Liver (tissue), 9 donors: ENCODE results near the gene STUM. TPM values are rescaled to one million over a fixed set of nuclear protein-coding genes. Genes with fewer than 3 reads are reported as not detected.

Experiments used
- DNase-seq: peaks from one replicate; pipeline ENCODE4 v3.0.0-alpha.2; 2017; ENCODE audit warnings: low spot score
- H3K27ac ChIP-seq, 2 donors: one replicate each; pipeline ENCODE4 v1.7.0; 2013; ENCODE audit warnings: inconsistent platforms in 2 of 2, low read length in 2 of 2, control low read depth in 1 of 2, low read depth in 1 of 2, mild to moderate bottlenecking in 1 of 2
- H3K27me3 ChIP-seq, 4 donors: one replicate each; pipeline versions ENCODE4 v1.6.1 to v1.7.0; 2013; ENCODE audit warnings: low read length in 3 of 4, inconsistent platforms in 1 of 4, mild to moderate bottlenecking in 1 of 4, moderate library complexity in 1 of 4; ENCODE audit not compliant: control insufficient read depth in 4 of 4, insufficient read depth in 4 of 4
- H3K36me3 ChIP-seq, 4 donors: one replicate each; pipeline versions ENCODE4 v1.6.1 to v1.7.0; 2013; ENCODE audit warnings: low read length in 3 of 4, mild to moderate bottlenecking in 3 of 4, low read depth in 1 of 4, moderate library complexity in 1 of 4; ENCODE audit not compliant: control insufficient read depth in 4 of 4, insufficient read depth in 3 of 4
- H3K4me1 ChIP-seq, 4 donors: one replicate each; pipeline versions ENCODE4 v1.6.1 to v1.7.0; 2013; ENCODE audit warnings: low read length in 3 of 4, mild to moderate bottlenecking in 3 of 4, moderate library complexity in 1 of 4; ENCODE audit not compliant: control insufficient read depth in 4 of 4, insufficient read depth in 4 of 4
- H3K4me3 ChIP-seq, 3 donors: one replicate each; pipeline versions ENCODE4 v1.6.1 to v1.7.0; 2013; ENCODE audit warnings: low read length in 3 of 3, control low read depth in 1 of 3, low read depth in 1 of 3, mild to moderate bottlenecking in 1 of 3
- H3K9ac ChIP-seq, 2 donors: one replicate each; pipeline ENCODE4 v1.7.0; 2013; ENCODE audit warnings: low read length in 2 of 2, mild to moderate bottlenecking in 2 of 2, moderate library complexity in 2 of 2, control low read depth in 1 of 2, low read depth in 1 of 2
- H3K9me3 ChIP-seq, 4 donors: one replicate each; pipeline versions ENCODE4 v1.6.1 to v1.7.0; 2013; ENCODE audit warnings: low read length in 3 of 4; ENCODE audit not compliant: control insufficient read depth in 4 of 4
- ATF3 ChIP-seq: IDR thresholded peaks from 2 replicates; pipeline ENCODE4 v1.6.1; 2016; ENCODE audit warnings: antibody characterized with exemption
- CTCF ChIP-seq: fragments of 150-350 bp; IDR thresholded peaks from 2 replicates; pipeline ENCODE4 v1.5.1; 2017; ENCODE audit warnings: improper control_type of control experiment, low read depth, low read length; ENCODE audit not compliant: missing input control
- EGR1 ChIP-seq, 2 donors: IDR thresholded peaks; 2 replicates each; pipeline ENCODE4 v1.6.1; 2016 to 2018; ENCODE audit warnings: antibody characterized with exemption in 2 of 2, low read depth in 2 of 2
- FOXA1 ChIP-seq: IDR thresholded peaks from 2 replicates; pipeline ENCODE4 v1.6.1; 2016; ENCODE audit warnings: antibody characterized with exemption
- FOXA2 ChIP-seq: IDR thresholded peaks from 2 replicates; pipeline ENCODE4 v1.6.1; 2016; ENCODE audit warnings: antibody characterized with exemption
- HNF4G ChIP-seq: IDR thresholded peaks from 2 replicates; pipeline ENCODE4 v1.6.1; 2016; ENCODE audit warnings: antibody characterized with exemption
- MAX ChIP-seq: IDR thresholded peaks from 2 replicates; pipeline ENCODE4 v1.6.1; 2016; ENCODE audit warnings: antibody characterized with exemption
- NR2F2 ChIP-seq: IDR thresholded peaks from 2 replicates; pipeline ENCODE4 v1.6.1; 2016; ENCODE audit warnings: antibody characterized with exemption
- RAD21 ChIP-seq, 2 donors: IDR thresholded peaks; 2 replicates each; pipeline ENCODE4 v1.6.1; 2016; ENCODE audit warnings: antibody characterized with exemption in 2 of 2, mild to moderate bottlenecking in 2 of 2
- REST ChIP-seq: IDR thresholded peaks from 2 replicates; pipeline ENCODE4 v1.6.1; 2016; ENCODE audit warnings: antibody characterized with exemption, mild to moderate bottlenecking
- SP1 ChIP-seq: IDR thresholded peaks from 2 replicates; pipeline ENCODE4 v1.6.1; 2018; ENCODE audit warnings: antibody characterized with exemption, mild to moderate bottlenecking
- TAF1 ChIP-seq: conservative IDR thresholded peaks from 2 replicates; pipeline ENCODE4 v1.6.1; 2016; ENCODE audit warnings: antibody characterized with exemption, mild to moderate bottlenecking
- YY1 ChIP-seq: IDR thresholded peaks from 2 replicates; pipeline ENCODE4 v1.6.1; 2016; ENCODE audit warnings: antibody characterized with exemption, mild to moderate bottlenecking
- ZBTB33 ChIP-seq: IDR thresholded peaks from 2 replicates; pipeline ENCODE4 v1.6.1; 2016; ENCODE audit warnings: antibody characterized with exemption
- WGBS: extraction: QIAGEN DNeasy Blood & Tissue Kit; methylation state at CpG from one replicate; pipeline ENCODE4 v1.1.7; 2013; 5-methylcytosine and 5-hydroxymethylcytosine counted together
- polyA plus RNA-seq, 2 donors: library from polyadenylated mRNA; stranded (reverse) in 1 of 2; unstranded in 1 of 2; fragments of 200-250 nt in 1 of 2; fragments of >200 nt in 1 of 2; fragmentation: Nextera tagmentation in 1 of 2; extraction: Ambion mirVana in 1 of 2; gene quantifications; one replicate each; pipeline versions ENCODE4 v1.2.1 to v1.2.3, GENCODE V29; 2013 to 2015
- total RNA-seq, 2 donors: library from RNA; depleted of rRNA; stranded (reverse); fragments of >200 nt; gene quantifications; one replicate each; pipeline ENCODE4 v1.2.3, GENCODE V29; 2014
- donor health status: healthy.
- donor health status: healthy.
- donor health status: healthy.
- donor health status: healthy.
- donor health status: healthy.

STUM gene
- total and polyA plus RNA-seq, 4 donors, result 0.03 to 0.14 (median 0.07) TPM

GRCh38 chr1:226608699-226609505 lies 60.3 kb downstream of the STUM start:
- H3K36me3 ChIP-seq, result no peaks in the 10 kb centered on the region
- H3K4me1 ChIP-seq, result no peaks in the 10 kb centered on the region
- H3K9ac ChIP-seq, result no peak overlapping the region
- H3K4me3 ChIP-seq, result no peak overlapping the region
- TF ChIP-seq ZBTB33, result no peak
- no peak for TF ChIP-seq EGR1 (IDR thresholded peaks at IDR 0.05; ENCODE audit: low read depth in 2 of 2)
- no peak for TF ChIP-seq SP1
- no peak for TF ChIP-seq FOXA1
- no peak for TF ChIP-seq TAF1
- TF ChIP-seq REST, result no peak
- TF ChIP-seq RAD21 (IDR thresholded peaks at IDR 0.05), result peak; percentile 71 to 80
- no peak for TF ChIP-seq ATF3
- TF ChIP-seq NR2F2, result no peak
- no peak for TF ChIP-seq YY1
- TF ChIP-seq FOXA2, result no peak
- TF ChIP-seq MAX, result no peak
- TF ChIP-seq HNF4G, result no peak
- peak; percentile 72 for TF ChIP-seq CTCF
- no peaks in the 10 kb centered on the region for H3K27me3 ChIP-seq
- H3K9me3 ChIP-seq, result no peaks in the 10 kb centered on the region
- peak; percentile 76 for DNase-seq
- whole genome bisulfite sequencing, result 54% methylated on average over 18 of the region's 18 CpGs
- H3K27ac ChIP-seq, result no peak overlapping the region

GRCh38 chr1:226609836-226610455 lies 61.4 kb downstream of the STUM start:
- WGBS, result 84% methylated on average over 11 of the region's 11 CpGs

More at GRCh38 chr1:226609836-226610455, 61.4 kb downstream of the STUM start:
- no peaks in the 10 kb centered on the region for H3K9me3 ChIP-seq
- DNase-seq, result no peak
- no peaks in the 10 kb centered on the region for H3K36me3 ChIP-seq
- no peak overlapping the region for H3K4me3 ChIP-seq
- no peak overlapping the region for H3K9ac ChIP-seq
- H3K27ac ChIP-seq, result no peak overlapping the region
- H3K27me3 ChIP-seq, result no peaks in the 10 kb centered on the region
- no peak for TF ChIP-seq FOXA1
- TF ChIP-seq ATF3, result no peak
- no peak for TF ChIP-seq ZBTB33
- TF ChIP-seq NR2F2, result no peak
- no peak for TF ChIP-seq HNF4G
- TF ChIP-seq SP1, result no peak
- H3K4me1 ChIP-seq, result no peaks in the 10 kb centered on the region
